ENCODE data around the gene SMIM26.

The SMIM26 gene

DNA sequence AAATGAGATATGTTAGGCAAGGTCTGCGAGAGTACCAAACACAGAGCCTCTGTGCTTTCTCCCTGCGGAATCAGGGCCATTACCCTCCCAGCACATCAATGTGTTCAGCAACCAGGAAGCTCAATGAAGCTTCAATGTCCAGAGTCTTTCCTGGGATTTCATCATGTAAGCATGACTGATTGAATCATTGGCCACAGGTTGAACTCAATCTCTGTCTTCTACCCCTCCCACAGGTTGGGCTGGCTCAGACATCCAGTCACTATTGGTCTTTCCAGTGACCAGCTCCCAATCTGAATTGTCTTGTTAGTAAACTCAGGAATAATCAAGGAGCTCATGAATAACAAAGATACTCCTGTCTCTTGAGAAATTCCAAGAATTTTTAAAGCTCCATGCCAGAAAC, 17.9 kb downstream of the SMIM26 start:
- DNase-seq (ENCODE audit: low read depth): no peak

- DNase-seq (ENCODE audit: low read depth): peak; percentile 84
These were observed 20.7 kb downstream of the SMIM26 start, which contains the start of gene DTD1 for GRCh38 chr20:18587665-18588573. Gene DTD1, plus strand, starts transcription at chr20:18588054. Its CDS starts 19 bp downstream, at chr20:18588073.

- DNase-seq (ENCODE audit: low read depth): no peak
These were observed 21.3 kb downstream of the SMIM26 start for GRCh38 chr20:18588574-18588933.

DNA sequence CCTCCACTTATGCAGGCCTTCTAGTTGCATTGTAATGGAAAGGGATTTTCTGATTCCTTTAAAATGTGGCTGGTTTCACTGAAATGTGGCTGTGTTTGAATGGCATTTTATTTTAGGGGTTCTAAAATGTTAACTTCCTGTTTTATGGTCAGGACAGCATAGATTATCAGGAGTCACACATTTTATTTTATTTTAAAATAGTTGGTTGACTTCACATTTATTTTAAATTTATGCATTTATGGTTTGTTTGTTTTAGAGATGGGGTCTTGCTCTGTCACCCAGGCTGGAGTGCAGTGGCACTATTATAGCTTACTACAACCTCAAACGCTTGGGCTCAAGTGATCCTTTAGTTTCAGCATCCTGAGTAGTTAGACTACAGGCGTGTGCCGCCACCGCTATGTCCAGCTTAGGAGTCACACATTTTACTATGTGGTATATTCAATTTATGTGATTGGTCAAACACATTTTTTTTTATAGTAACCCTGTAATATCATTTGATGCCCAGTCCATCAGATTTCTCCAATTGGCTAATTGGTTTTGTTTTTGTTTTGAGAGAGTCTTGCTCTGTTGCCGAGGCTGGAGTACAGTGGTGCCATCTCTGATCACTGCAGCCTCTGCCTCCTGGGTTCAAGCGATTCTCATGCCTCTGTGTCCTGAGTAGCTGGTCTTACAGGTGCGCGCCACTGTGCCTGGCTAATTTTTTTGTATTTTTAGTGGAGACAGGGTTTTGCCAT, 22.9 kb downstream of the SMIM26 start:
- DNase-seq (ENCODE audit: low read depth): no peak

- no peak for DNase-seq (ENCODE audit: low read depth)
These were observed 29.0 kb downstream of the SMIM26 start for GRCh38 chr20:18596270-18596669.

DNA sequence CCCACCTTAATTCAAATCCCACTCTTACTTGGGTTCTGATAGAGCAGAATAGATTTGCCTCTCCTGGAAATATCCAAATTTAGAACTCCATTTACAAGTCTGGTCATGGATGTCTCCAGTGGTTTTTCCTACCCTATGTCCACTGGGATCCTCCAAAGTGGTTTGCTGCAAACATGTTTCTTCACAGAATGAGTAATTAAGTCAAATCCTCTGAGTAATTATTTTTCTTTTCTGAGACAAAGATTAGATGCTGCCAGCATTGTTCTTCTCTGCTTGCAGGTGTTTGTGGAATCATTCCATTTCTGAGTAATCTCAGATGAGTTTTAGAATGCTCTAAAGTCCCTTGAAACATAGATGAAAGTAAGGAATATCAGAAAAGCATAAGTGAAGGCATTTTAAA, 42.5 kb downstream of the SMIM26 start:
- no peak for DNase-seq (ENCODE audit: low read depth)

DNA sequence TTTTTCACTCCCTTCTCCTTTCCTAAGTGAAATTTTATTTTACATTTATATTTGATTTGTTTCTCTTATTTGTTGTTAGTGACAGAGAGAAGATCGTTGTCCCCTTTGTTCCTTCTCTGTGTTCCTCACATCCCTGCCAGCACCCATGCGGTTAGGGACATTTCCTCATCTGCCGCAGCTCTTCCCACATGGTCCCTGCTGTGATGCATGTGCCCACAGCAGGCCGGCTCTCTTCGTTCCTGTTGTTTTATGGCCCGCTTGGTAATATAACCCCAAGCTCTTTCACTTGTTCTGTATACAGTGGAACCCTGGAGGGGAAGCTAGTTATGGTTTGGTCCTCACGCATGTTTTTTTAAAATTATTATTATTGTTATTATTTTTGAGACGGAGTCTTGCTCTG, 44.3 kb downstream of the SMIM26 start:
- no peak for DNase-seq (ENCODE audit: low read depth)

- DNase-seq (ENCODE audit: low read depth): no peak
These were observed 46.3 kb downstream of the SMIM26 start for GRCh38 chr20:18613553-18613952.

- no peak for DNase-seq (ENCODE audit: low read depth)
These were observed 47.0 kb downstream of the SMIM26 start for GRCh38 chr20:18614244-18614643.

DNA sequence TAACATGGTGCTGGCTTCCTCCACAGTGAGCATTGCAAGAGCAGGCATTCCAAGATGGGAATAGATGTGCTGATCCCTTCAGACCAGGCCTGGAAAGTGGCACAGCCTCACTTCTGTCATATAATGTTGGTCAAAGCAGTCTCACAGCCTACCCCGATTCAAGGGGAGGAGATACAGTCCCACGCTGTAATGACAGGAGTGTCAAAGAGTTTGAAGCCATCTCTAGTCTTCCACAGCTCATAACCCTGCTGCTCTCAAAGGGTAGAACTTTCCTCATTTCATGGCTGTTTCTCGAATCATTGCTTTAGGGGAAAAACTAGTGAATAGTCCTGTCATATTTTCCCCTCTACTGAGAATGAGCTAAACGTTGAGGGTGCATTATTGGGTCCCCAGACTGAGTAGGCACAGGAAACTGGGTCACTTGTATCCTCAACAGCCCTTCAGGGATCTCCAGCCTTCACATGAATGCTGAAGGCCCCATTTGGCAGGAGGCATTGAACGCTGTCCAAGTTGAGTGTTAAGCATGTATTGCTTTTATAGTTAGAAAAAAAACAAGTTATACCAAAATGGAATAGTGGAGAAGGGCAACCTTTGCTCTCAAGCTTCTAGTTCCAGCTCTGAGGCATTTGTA, 47.9 kb downstream of the SMIM26 start:
- no peak for DNase-seq (ENCODE audit: low read depth)

Measured in activated T-cell treated with anti-CD3 and anti-CD28 coated beads for 24 hours (primary cell).